SK-N-MC (cell line): ENCODE measurements around the gene TCF12.

Experiments
- EZH2 ChIP-seq: fragments of 200-600 bp; sonication (generic); IDR thresholded peaks from one replicate; pipeline ENCODE4 v1.6.1; 2017; ENCODE audit warnings: antibody characterized with exemption
- FOXP2 ChIP-seq: optimal IDR thresholded peaks from 2 replicates; pipeline ENCODE3; 2011; ENCODE audit warnings: mild to moderate bottlenecking, moderate library complexity; ENCODE audit not compliant: insufficient read depth; ENCODE audit errors: extremely low read length, control extremely low read depth
- POLR2AphosphoS5 ChIP-seq: IDR thresholded peaks from 2 replicates; pipeline ENCODE4 v1.6.1; 2012; ENCODE audit warnings: mild to moderate bottlenecking, low read depth, low read length, borderline replicate concordance

GRCh38 chr15:57133127-57133968, 214.9 kb downstream of the TCF12 start:
- TF ChIP-seq EZH2: no peak
- TF ChIP-seq POLR2AphosphoS5: no peak
- no peak for TF ChIP-seq FOXP2
